ENCODE measurements around the gene CYP17A1. TPM values are rescaled to one million over a fixed set of nuclear protein-coding genes. Genes with fewer than 3 reads are reported as not detected.
"Not testable (repeated sequence)": the region's sequence is repeated elsewhere in the genome, so short reads cannot be mapped to it uniquely, and the experiment has no call there.

CYP17A1 gene, protein sequence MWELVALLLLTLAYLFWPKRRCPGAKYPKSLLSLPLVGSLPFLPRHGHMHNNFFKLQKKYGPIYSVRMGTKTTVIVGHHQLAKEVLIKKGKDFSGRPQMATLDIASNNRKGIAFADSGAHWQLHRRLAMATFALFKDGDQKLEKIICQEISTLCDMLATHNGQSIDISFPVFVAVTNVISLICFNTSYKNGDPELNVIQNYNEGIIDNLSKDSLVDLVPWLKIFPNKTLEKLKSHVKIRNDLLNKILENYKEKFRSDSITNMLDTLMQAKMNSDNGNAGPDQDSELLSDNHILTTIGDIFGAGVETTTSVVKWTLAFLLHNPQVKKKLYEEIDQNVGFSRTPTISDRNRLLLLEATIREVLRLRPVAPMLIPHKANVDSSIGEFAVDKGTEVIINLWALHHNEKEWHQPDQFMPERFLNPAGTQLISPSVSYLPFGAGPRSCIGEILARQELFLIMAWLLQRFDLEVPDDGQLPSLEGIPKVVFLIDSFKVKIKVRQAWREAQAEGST
- not detected for total RNA-seq

DNA sequence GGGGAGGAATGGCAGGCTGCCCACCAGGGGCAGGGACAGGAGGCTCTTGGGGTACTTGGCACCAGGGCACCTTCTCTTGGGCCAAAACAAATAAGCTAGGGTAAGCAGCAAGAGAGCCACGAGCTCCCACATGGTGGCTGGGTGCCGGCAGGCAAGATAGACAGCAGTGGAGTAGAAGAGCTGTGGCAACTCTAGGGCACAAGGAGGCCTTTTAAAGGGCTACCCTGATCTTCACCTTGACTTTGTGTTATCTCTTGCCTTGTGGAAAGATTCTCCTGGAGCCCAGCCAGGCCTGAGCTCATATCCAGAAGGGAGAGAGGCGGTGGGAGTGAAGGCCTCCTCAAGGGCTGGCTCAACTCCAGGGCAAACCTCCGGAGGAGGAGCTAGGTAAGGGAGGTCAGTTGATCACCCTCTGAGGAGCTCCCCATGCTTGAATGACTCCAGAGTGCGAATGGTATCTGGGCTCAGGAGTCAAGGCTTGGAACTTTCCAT, at the start of gene CYP17A1:
TSS of gene CYP17A1 (minus strand) at position 184 of the 492 bp plus-strand sequence. CDS start at position 132, 52 bp downstream.
- no peaks in the 10 kb centered on the region for H3K9me3 Mint-ChIP-seq
- H3K36me3 Mint-ChIP-seq (ENCODE audit: low read depth): no peaks in the 10 kb centered on the region
- no peak for ATAC-seq (replicated peaks)
- no peak within 1 kb of the TSS for H3K4me3 Mint-ChIP-seq
- H3K4me1 Mint-ChIP-seq: no peaks in the 10 kb centered on the region
- no peak within 1 kb of the TSS for H3K27ac Mint-ChIP-seq
- H3K27me3 Mint-ChIP-seq: peaks cover 14% of the 10 kb centered on the region

DNA sequence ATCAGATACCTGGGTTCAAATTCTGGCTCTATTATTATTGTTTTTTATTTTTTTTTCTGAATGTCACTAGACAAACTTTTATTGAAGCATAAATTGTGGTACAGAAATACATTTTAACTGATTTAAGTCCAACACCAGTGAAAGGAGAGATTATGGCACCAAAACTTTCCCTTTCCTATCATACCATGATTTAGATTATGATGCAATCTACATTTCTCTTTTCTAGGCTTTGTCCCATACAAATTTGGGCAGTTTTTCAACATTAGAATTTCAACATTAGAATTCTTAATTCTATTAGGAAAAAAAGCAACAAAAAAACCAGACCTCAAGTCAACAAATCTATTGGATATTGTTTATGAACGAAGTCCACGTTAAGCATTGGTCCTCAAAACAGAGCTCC, 43.0 kb upstream of the CYP17A1 start:
- no peaks in the 10 kb centered on the region for H3K27me3 Mint-ChIP-seq
- H3K27ac Mint-ChIP-seq: no peak overlapping the region
- no peak for ATAC-seq (replicated peaks)
- no peak overlapping the region for H3K4me3 Mint-ChIP-seq
- H3K4me1 Mint-ChIP-seq: no peaks in the 10 kb centered on the region
- H3K36me3 Mint-ChIP-seq (ENCODE audit: low read depth): no peaks in the 10 kb centered on the region
- H3K9me3 Mint-ChIP-seq: no peaks in the 10 kb centered on the region

DNA sequence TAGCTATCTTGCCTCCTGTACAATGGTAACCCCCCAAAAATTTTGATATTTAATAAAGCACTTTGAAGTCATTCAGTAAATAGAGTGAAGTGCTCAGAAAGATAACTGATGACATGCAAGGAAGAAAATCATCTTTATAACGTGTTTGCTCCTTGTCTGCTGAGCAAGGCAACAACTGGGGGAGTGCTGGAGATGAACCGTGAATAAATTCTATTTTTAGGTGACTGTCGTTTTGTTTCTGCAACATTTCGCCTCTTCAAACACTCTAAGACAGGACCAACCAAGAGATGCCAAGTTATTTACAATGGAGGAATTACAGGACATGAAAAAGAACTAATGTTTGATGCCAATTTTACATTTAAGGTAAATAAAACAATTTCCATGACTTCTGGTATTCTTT, 41.4 kb upstream of the CYP17A1 start:
- H3K27ac Mint-ChIP-seq: no peak overlapping the region
- H3K4me1 Mint-ChIP-seq: no peaks in the 10 kb centered on the region
- no peak for ATAC-seq (replicated peaks)
- H3K27me3 Mint-ChIP-seq: no peaks in the 10 kb centered on the region
- H3K9me3 Mint-ChIP-seq: no peaks in the 10 kb centered on the region
- H3K36me3 Mint-ChIP-seq (ENCODE audit: low read depth): no peaks in the 10 kb centered on the region
- no peak overlapping the region for H3K4me3 Mint-ChIP-seq

DNA sequence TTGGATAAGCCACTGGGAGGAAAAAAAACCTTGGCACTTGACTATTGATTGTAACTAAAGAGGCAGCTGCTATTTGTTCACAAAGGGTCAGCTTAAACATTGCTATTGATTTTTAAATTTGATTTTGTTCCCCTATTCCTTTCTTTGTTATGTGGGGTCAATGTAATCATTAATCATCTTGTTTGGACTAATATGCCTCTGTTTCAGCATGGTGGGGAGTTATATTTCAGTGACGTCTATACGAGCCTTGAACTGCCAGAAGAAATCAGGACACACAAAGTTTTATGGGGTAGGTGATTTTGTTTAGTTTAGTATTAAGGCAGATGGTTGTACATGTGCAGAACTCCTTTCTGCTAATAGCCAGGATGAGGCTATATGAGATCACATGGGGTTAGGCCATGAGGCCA, 39.5 kb upstream of the CYP17A1 start:
- Mint-ChIP-seq H3K4me1 (no peaks in the 10 kb centered on the region), H3K4me3 (no peak overlapping the region), H3K36me3 (ENCODE audit: low read depth) (no peaks in the 10 kb centered on the region), H3K9me3 (no peaks in the 10 kb centered on the region), H3K27me3 (no peaks in the 10 kb centered on the region), H3K27ac (no peak overlapping the region)
- no peak for ATAC-seq (replicated peaks)

DNA sequence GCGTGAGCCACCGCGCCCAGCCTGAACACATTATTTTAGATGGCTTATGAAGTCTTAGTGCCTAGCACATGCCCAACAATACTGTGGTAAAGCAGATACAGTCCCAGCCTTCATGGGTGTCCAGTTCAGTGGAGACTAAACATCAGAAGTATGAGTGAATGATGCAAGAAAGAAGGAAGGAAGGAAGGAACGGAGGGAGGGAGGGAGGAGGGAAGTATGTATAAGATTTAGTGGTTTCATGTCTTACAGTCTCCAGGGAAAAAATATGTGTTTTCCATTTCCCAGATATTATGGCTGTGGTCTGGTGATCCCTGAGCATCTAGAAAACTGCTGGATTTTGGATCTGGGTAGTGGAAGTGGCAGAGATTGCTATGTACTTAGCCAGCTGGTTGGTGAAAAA, 35.0 kb upstream of the CYP17A1 start:
- Mint-ChIP-seq H3K4me1 (peaks cover 6% of the 10 kb centered on the region), H3K36me3 (ENCODE audit: low read depth) (no peaks in the 10 kb centered on the region), H3K27ac (no peak overlapping the region), H3K27me3 (peaks cover 10% of the 10 kb centered on the region), H3K4me3 (no peak overlapping the region), H3K9me3 (no peaks in the 10 kb centered on the region)
- no peak for ATAC-seq (replicated peaks)

DNA sequence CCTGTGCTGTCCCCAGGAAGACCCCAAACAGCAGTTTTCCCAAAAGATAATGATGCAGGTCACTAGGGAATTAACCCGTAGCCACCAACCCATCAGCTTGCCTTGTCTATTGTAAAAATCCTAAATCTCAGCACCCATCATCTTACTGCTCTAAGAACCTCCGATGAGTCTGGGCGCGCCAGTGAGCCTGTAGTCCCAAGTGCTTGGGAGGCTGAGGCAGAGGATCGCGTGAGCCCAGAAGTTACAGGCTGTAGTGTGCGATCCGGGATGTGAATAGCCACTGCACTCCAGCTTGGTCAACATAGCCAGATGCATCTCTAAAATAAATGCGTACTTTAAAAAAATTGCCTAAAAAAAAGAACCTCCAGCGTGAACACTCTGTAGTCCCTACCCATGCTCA, 33.0 kb upstream of the CYP17A1 start:
- Mint-ChIP-seq H3K4me3 (no peak overlapping the region), H3K4me1 (peaks cover 6% of the 10 kb centered on the region), H3K27me3 (peaks cover 10% of the 10 kb centered on the region), H3K36me3 (ENCODE audit: low read depth) (peaks cover 10% of the 10 kb centered on the region), H3K27ac (no peak overlapping the region), H3K9me3 (no peaks in the 10 kb centered on the region)
- no peak for ATAC-seq (replicated peaks)

DNA sequence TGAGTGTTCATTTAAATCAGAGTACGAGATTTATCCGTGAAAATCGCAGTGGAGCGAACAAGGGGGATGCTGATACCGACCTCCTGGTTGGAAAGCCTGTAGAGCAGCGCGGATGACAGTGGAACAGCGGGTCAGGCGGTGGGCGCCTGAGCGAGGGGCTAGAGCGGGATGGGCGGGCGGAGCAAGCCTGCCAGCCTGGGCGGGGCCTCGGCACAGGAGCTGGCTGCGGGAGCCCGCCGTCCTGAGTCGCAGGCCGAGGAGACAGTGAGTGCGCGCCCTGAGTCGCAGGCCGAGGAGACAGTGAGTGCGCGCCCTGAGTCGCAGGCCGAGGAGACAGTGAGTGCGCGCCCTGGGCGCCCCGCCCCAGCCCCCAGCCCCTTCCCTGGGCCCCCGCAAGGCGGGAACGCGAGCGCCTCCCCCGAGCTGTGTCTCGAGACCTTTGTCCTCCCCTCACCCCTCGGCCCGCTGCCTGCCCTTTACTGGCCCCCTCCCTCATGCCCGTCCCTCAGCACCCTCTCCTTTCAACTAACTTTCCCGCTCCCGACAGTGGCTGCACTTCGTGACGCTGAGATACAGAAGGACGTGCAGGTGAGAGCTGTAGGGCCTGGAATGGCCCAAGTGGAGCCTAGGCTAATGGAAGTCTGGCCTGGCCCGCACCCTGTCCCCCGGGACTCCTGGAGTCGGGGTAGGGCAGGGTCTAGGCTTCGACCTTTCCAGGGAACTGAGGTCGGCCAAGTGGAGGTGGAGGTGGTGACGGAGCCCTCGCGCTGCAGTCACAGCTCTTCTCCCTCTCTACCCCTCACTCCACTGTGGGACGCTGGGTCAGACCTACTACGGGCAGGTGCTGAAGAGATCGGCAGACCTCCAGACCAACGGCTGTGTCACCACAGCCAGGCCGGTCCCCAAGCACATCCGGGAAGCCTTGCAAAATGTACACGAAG, 32.3 kb upstream of the CYP17A1 start, which contains the start of gene AS3MT:
TSS of gene AS3MT (plus strand) at position 213 of the 941 bp plus-strand sequence. CDS start at position 336, 123 bp downstream.
- Mint-ChIP-seq H3K27me3 (peaks cover 10% of the 10 kb centered on the region), H3K36me3 (ENCODE audit: low read depth) (peaks cover 17% of the 10 kb centered on the region), H3K4me1 (peaks cover 6% of the 10 kb centered on the region), H3K27ac (no peak within 1 kb of the TSS), H3K9me3 (no peaks in the 10 kb centered on the region), H3K4me3 (peak within 1 kb of the TSS; percentile 55)
- peak; percentile 64 for ATAC-seq (replicated peaks)

DNA sequence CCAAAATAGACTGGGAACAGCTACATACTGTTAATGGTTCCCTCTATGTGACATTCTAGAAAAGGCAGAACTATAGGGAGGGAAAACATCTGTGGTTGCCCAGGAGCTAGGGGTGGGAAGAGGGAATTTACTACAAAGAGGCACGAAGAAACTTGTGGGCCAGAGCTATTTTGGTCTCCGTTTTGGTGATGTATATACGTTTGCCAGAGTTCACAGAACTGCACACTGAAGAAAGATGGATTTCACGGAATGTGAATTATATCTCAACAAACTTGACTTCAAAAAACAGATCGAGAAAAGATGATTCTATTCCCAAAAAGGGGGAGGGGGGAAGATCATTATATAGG, 31.7 kb upstream of the CYP17A1 start:
- no peak for ATAC-seq (replicated peaks)

DNA sequence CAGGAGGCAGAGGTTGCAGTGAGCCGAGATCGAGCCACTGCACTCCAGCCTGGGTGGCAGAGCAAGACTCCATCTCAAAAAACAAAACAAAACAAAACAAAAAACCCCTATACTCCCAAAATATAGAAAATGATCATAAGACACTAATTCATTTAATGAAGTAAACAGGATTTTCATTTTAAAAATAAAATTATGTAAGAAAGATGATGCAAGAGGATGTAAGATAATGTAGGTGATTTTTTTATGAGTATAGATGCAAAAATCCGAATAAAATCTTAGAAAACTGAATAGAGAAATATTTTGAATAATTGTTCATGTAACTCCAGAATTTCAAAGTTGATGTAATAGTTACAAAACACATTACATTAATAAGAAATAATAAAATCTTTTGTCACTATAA, 28.4 kb upstream of the CYP17A1 start:
- Mint-ChIP-seq H3K9me3 (no peaks in the 10 kb centered on the region), H3K4me1 (peaks cover 6% of the 10 kb centered on the region)
- ATAC-seq (replicated peaks): no peak

More for the DNA sequence above, 31.7 kb upstream of the CYP17A1 start:
- Mint-ChIP-seq H3K9me3 (no peaks in the 10 kb centered on the region), H3K4me3 (peak overlapping the region; percentile 55), H3K4me1 (peaks cover 6% of the 10 kb centered on the region), H3K27ac (no peak overlapping the region), H3K36me3 (ENCODE audit: low read depth) (peaks cover 23% of the 10 kb centered on the region), H3K27me3 (peaks cover 10% of the 10 kb centered on the region)

DNA sequence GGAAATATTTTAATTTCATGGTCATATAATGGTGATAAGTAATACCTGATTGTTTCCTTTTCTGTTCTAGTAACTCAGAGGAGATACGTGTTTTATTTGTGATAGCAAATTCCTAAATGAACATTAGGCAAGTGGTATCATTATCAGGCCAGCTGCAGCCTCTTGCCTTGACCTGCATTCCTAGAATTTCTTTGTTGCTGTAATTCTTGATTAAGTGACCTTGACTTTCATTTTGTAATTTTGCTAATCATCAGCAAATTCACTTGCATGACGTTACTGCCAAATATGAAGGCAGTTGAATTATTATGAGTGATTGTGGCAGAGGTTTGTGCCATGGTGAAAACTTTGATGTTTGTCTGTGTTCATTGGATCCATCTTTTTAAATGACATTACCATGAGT, 26.4 kb upstream of the CYP17A1 start:
- ATAC-seq (replicated peaks): no peak
- no peaks in the 10 kb centered on the region for H3K9me3 Mint-ChIP-seq
- H3K4me1 Mint-ChIP-seq: no peaks in the 10 kb centered on the region
- H3K36me3 Mint-ChIP-seq (ENCODE audit: low read depth): peaks cover 66% of the 10 kb centered on the region
- H3K4me3 Mint-ChIP-seq: no peak overlapping the region
- peaks cover under 1% of the 10 kb centered on the region for H3K27me3 Mint-ChIP-seq
- no peak overlapping the region for H3K27ac Mint-ChIP-seq

More for the DNA sequence above, 28.4 kb upstream of the CYP17A1 start:
- Mint-ChIP-seq H3K4me3 (no peak overlapping the region), H3K27ac (no peak overlapping the region), H3K36me3 (ENCODE audit: low read depth) (peaks cover 53% of the 10 kb centered on the region), H3K27me3 (peaks cover 8% of the 10 kb centered on the region)

DNA sequence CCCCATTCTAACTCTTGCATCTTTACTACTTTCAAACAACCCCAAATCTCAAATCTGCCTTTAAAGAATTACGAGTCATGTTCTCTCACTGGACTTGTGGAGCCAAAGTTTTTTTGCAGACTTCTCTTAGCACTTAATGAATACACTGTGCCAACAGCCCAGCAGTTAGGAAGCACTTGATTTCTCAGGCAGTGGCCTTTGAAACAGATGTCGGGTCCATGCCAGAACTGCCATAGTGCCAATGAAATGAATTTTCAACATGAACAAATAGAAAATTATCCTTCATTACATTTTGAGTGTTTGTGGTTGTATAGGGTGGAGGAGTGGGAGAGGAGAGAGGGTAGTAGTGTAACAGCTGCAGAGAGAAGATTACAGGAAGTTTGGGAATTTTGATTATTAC, 22.7 kb upstream of the CYP17A1 start:
- Mint-ChIP-seq H3K27me3 (no peaks in the 10 kb centered on the region), H3K4me1 (no peaks in the 10 kb centered on the region), H3K9me3 (no peaks in the 10 kb centered on the region), H3K4me3 (no peak overlapping the region), H3K27ac (no peak overlapping the region), H3K36me3 (ENCODE audit: low read depth) (peaks cover 53% of the 10 kb centered on the region)
- ATAC-seq (replicated peaks): no peak

DNA sequence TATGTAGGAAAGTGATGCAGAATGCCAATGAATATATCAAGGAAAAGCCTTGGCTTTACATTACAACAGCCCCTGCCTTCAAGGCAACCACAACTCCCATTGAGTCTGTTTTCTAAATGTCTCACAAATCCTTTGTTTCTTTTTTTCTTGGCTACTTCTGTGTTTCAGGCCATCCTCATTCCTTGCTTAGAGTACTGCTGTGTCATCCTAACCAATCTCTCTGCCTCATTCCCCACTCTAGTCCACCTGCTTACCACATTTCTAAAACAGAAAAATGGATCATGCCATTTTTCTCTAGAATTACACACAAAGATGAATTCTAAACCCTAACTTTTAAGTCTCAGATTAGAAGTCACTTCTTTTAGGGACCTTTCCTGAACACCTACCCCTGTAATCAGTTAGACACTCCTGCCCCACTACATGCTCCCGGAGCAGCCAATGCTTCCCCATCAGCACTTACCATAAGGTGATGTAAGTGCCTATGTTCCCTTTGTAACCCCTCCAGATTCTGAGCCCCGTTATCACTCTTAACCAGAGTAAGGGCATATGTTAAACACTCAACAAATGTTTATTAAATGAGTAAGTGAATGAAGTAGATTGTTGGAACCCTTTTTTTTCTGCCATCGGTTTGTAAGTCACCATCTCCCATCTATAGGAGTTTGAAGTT, 19.7 kb upstream of the CYP17A1 start:
- Mint-ChIP-seq H3K27me3 (no peaks in the 10 kb centered on the region), H3K4me1 (no peaks in the 10 kb centered on the region), H3K36me3 (ENCODE audit: low read depth) (peaks cover 23% of the 10 kb centered on the region), H3K4me3 (no peak overlapping the region), H3K9me3 (no peaks in the 10 kb centered on the region), H3K27ac (no peak overlapping the region)
- no peak for ATAC-seq (replicated peaks)

DNA sequence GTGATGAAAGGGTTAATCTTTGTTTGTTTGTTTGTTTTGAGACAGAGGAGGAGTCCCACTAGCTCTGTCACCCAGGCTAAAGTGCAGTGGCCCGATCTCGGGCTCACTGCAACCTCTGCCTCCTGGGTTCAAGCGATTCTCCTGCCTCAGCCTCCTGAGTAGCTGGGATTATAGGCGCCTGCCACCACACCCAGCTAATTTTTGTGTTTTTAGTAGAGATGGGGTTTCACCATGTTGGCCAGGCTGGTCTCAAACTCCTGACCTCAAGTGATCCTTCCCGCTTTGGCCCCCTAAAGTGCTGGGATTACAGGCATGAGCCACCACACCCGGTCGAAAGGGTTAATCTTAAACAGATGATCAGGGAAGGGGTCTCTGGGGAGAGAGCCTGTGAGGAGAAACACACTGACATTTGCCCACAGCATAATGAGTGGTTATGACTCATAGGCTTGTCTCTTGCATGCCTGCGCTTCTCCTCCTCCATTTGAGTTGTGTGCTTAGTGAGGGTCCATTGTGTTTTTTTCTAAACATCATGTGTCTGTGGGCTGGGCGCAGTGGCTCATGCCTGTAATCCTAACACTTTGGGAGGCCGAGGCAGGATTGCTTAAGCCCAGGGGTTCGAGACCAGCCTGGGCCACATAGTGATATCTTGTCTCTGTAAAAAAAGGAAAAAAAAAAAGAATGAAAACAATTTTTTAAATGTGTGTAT, 18.7 kb upstream of the CYP17A1 start:
- H3K36me3 Mint-ChIP-seq (ENCODE audit: low read depth): peaks cover 16% of the 10 kb centered on the region
- not testable (repeated sequence) for H3K27ac Mint-ChIP-seq; ATAC-seq (replicated peaks); H3K9me3 Mint-ChIP-seq; H3K4me1 Mint-ChIP-seq; H3K27me3 Mint-ChIP-seq
- peak overlapping the region; percentile 58 for H3K4me3 Mint-ChIP-seq
